HG03097 (cell line): ENCODE measurements around the gene ITSN2.

Source experiments
- ATAC-seq: cut with Tn5 transposase; IDR thresholded peaks from one replicate; pipeline ENCODE4 v1.9.1; 2021; ENCODE audit not compliant: unreplicated experiment, low FRiP score

The ITSN2 gene

GRCh38 chr2:24274809-24275208 is 85.5 kb downstream of the ITSN2 start:
- ATAC-seq, result no peak

GRCh38 chr2:24273598-24273997 is 86.7 kb downstream of the ITSN2 start:
- no peak for ATAC-seq

GRCh38 chr2:24272907-24273306 is 87.4 kb downstream of the ITSN2 start:
- no peak for ATAC-seq

- ATAC-seq, result no peak
Observed at GRCh38 chr2:24272161-24272802, 88.1 kb downstream of the ITSN2 start.

- ATAC-seq, result no peak
Observed at GRCh38 chr2:24269265-24269664, 91.1 kb downstream of the ITSN2 start.

- ATAC-seq, result no peak
Observed at GRCh38 chr2:24265212-24265611, 95.1 kb downstream of the ITSN2 start.

GRCh38 chr2:24262421-24262970 is 97.8 kb downstream of the ITSN2 start:
- ATAC-seq, result no peak

GRCh38 chr2:24261441-24261840 is 98.9 kb downstream of the ITSN2 start:
- ATAC-seq, result no peak

- ATAC-seq, result no peak
Observed at GRCh38 chr2:24259316-24259715, 101.0 kb downstream of the ITSN2 start.

- no peak for ATAC-seq
Observed at GRCh38 chr2:24258718-24259117, 101.6 kb downstream of the ITSN2 start.

GRCh38 chr2:24253303-24253919 is 106.9 kb downstream of the ITSN2 start:
- ATAC-seq, result no peak

GRCh38 chr2:24247592-24247991 is 112.7 kb downstream of the ITSN2 start:
- no peak for ATAC-seq

- ATAC-seq, result no peak
Observed at GRCh38 chr2:24247164-24247563, 113.2 kb downstream of the ITSN2 start.

GRCh38 chr2:24245986-24246776 is 114.2 kb downstream of the ITSN2 start:
- ATAC-seq, result no peak

- no peak for ATAC-seq
Observed at GRCh38 chr2:24241528-24241927, 118.8 kb downstream of the ITSN2 start.

- ATAC-seq, result no peak
Observed at GRCh38 chr2:24239553-24239952, 120.8 kb downstream of the ITSN2 start.

- ATAC-seq, result no peak
Observed at GRCh38 chr2:24238158-24238557, 122.2 kb downstream of the ITSN2 start.

- no peak for ATAC-seq
Observed at GRCh38 chr2:24237313-24237712, 123.0 kb downstream of the ITSN2 start.

- ATAC-seq, result no peak
Observed at GRCh38 chr2:24233321-24233720, 127.0 kb downstream of the ITSN2 start.

- ATAC-seq, result no peak
Observed at GRCh38 chr2:24231461-24231881, 128.9 kb downstream of the ITSN2 start.

- no peak for ATAC-seq
Observed at GRCh38 chr2:24228470-24228869, 131.9 kb downstream of the ITSN2 start.
